ENCODE results near the gene LAMTOR2.
A peak's percentile ranks its signal among the peaks of the same experiment; 100 is the strongest.
"Not testable (repeated sequence)": the region's sequence is repeated elsewhere in the genome, so short reads cannot be mapped to it uniquely, and the experiment has no call there.

LAMTOR2 gene

DNA sequence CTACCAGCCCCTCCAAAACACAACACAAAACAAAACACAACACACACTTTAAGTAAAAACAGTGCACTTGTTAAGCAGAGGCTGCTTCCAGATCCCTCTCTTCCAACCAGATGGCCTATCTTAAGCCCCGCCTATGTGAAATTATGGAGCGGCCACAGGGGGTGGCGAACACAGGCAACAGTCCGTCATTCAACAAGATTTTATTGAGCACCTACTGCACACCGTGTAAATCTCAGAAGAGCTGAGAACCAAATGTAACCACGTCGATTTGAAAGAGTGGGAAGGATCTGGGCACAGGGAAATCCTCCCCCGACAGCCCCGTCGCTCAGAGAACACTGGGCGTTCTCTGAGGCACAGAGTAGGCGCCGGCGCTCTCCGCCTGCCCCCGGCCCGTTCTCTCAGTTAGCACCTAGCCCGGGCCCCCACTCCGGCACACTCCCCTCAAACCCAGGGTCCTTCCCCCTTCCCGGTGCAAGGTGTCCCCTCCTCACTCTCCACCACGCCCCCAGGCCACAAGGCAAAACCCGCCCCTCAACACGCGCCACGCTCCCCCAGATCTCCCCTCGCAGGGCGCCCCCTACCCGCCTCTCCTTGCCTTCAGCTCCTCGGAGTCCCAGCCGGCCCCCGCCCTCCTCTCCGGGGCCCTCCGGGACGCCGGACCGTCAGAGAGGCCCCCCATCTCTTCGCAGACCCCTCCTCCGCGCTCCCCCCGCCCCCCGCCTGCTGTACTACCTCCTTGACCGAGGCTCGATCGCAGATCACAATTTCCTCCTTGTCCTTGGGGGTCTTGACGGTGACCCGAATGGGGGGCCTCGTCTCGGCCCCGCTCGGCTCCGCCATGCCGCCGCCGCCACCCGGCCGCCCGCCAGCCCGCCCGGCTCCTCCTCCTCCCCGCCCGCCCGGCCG is 1.5 kb upstream of the LAMTOR2 start:
- DNase-seq = peak; percentile 80

DNA sequence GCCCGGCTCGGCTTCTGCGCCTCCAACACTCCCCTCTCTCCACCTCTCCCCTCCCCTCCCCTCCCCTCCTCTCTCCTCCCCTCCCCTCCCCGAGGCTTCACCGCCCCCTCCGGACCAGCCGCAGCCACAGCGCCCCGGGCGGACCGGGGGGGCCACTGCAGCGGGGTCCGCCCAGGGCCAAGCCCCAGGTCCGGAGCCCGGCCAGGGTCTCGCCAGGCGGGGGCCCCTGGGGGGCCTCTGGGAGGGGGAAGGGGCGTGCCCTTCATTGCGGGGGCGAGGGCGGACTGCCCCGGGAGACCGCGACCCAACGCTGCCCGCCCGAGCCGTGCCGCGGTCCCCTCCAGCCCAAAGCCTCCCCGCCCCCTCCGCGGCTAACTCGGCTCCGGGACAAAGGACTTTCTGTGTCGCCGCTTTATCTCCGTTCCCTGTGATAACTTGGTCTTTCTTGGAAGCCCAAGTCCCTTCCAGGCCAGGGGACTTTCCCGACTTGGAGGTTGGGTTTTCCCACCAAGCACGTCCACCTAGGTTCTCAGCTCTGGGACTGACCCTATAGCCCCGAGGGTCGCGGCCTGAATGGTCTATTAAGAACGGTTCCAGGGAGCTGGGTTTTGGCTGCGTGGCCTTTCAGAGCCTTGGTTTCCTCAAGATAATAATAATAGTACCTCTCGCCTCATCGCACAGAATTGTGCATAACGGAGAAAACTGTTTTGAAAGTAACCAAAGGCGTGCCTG is 648 bp upstream of the LAMTOR2 start, which contains the start of gene UBQLN4:
Gene UBQLN4, minus strand, starts transcription at position 31 of the 732 bp plus-strand sequence. CDS start 97 bp downstream, outside the sequence.
- DNase-seq = peak; percentile 92

GRCh38 chr1:156055281-156056048 is 883 bp downstream of the LAMTOR2 start:
- no peak for DNase-seq

GRCh38 chr1:156056326-156056849 is 1.8 kb downstream of the LAMTOR2 start:
- DNase-seq = no peak

DNA sequence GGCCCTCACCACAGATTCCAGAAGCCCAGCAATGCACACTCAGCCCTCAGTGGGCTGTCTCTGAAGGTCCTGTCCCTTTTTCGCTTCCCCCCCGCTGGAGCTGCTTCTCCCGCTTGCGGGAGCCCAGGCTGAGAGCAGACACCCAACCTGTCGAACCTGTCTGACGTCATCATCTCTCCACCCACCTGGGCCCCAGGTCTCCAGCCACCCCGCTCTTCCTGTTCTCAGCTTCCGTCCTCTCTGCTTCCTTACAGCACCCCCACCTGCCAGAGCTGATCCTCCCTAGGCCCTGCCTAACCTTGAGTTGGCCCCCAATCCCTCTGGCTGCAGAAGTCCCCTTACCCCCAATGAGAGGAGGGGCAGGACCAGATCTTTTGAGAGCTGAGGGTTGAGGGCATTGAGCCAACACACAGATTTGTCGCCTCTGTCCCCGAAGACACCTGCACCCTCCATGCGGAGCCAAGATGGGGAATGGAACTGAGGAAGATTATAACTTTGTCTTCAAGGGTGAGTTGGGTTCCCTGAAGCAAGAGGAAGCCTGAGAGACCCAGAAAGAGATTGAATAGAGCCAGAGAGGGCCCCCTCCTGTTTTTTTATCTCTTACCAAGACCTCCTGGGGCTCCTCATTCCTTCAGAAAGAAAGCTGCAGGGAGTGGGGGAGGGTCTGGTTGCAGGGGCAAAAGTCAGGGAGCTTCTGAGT is 6.5 kb downstream of the LAMTOR2 start, which contains the start of gene RAB25:
Gene RAB25, plus strand, starts transcription at position 224 of the 700 bp plus-strand sequence. Its CDS starts 241 bp downstream, at position 465.
- DNase-seq = peak; percentile 12

DNA sequence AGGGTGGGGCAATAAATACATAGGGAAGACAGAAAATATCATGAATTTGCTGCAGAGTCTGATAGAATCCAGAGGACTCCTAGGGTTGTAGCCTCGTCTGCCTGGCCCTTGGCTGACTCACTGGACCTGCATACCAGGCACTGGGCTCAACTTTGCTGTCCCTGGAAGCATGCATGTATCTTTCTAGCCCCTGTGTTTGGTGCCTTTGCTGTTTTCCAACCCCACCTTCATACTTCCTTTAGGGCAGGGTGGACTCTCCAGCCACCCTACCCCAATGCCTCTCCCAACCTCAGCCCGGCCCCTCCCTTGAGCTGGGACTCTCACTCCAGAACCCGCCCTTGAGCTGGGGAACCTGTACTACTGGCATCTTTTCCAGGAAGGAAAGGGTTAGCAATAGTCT is 7.6 kb downstream of the LAMTOR2 start:
- DNase-seq = no peak

DNA sequence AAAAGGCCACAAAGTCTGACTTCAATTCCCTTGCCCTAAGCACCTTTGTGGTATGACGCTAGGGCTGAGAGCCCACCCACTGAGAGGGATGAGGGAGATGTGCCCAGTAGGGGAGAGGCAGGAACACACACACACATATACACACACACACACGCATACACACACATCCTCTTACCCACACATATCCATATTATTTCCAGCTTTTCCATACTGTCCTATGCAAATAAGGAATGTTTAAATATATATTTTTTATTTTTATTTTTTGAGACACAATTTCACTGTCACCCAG is 9.4 kb downstream of the LAMTOR2 start:
- no peak for DNase-seq

GRCh38 chr1:156064615-156065014 is 10.0 kb downstream of the LAMTOR2 start:
- DNase-seq = no peak

GRCh38 chr1:156065212-156065611 is 10.6 kb downstream of the LAMTOR2 start:
- DNase-seq = no peak

GRCh38 chr1:156065871-156066270 is 11.3 kb downstream of the LAMTOR2 start:
- no peak for DNase-seq

DNA sequence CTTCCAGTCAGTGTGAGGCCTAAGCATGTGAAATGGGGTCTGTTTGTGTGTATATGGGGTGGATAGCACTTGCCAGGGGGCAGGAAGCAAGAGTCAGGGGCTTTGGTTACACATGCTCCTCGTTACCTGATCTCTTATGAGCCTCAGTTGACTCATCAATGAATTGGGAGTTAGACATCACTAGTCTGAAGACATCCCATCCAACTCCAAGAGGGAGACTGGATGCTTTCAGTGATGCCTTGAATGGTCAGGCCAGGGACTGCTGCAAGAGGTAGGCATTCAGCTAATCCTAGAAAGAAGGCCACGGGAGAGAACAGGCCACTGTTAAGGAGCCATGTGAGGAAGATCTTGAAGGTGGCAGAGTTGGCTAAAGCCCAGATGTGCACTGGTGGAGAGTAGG is 12.7 kb downstream of the LAMTOR2 start:
- no peak for DNase-seq

- no peak for DNase-seq
These were observed 15.2 kb downstream of the LAMTOR2 start for GRCh38 chr1:156069490-156070455.

DNA sequence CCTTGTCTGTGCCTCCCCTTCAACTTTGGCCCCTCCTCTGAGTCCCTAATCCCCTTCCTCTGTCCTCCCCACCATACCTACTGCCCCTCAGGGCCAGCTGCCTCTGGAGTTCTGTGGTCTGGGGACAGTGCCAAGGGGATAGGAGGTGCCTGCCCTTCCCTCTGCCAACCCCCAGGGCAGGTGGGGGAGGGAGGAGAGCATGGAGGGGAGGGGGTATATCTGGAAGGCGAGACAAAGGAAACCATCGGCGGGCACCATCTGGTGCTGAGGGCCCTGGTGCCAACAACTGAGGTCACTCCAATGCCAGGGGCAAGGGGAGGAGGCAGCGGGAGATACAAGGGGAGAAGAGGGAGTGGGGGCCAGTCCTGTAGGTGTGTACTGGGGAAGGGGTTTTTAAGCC is 16.0 kb downstream of the LAMTOR2 start:
- no peak for DNase-seq

DNA sequence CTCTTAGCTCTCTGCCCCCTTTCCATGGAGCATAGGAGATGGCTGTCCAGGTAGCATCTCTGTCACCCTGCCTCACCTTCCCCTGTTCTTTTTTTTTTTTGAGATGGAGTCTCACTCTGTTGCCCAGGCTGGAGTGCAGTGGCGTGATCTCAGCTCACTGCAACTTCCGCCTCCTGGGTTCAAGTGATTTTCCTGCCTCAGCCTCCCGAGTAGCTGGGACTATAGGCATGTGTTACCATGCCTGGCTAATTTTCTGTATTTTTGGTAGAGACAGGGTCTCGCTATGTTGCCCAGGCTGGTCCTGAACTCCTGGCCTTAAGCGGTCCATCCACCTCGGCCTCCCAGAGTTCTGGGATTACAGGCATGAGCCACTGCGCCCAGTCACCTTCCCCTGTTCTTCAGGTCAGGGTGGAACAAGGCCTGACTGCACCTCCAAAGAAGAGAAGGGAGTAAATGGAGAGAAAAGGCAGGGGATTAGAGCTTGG is 16.8 kb downstream of the LAMTOR2 start:
- DNase-seq = not testable (repeated sequence)

- DNase-seq = no peak
These were observed 17.7 kb downstream of the LAMTOR2 start for GRCh38 chr1:156072251-156072650.

GRCh38 chr1:156073110-156073687 is 18.6 kb downstream of the LAMTOR2 start:
- no peak for DNase-seq

DNA sequence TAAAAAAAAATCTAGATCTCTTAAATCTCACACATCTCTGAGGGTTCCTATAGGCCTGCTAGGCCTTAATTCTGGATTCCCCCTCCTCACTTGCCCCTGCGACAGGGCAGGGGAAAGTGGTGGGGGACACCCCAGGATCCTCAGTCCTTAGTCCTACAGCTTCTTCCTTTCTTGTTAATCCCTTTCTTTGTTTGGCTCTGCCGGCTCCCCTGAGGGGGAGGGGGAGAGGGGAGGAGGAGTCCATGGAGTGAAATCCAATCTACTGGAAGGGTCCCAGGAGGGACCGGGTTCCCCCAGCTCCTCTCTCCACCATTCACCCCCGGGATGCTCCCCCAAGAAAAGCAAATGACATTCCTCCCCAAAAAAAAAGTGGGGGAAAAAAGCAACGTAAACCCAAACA is 19.2 kb downstream of the LAMTOR2 start:
- DNase-seq = no peak

DNA sequence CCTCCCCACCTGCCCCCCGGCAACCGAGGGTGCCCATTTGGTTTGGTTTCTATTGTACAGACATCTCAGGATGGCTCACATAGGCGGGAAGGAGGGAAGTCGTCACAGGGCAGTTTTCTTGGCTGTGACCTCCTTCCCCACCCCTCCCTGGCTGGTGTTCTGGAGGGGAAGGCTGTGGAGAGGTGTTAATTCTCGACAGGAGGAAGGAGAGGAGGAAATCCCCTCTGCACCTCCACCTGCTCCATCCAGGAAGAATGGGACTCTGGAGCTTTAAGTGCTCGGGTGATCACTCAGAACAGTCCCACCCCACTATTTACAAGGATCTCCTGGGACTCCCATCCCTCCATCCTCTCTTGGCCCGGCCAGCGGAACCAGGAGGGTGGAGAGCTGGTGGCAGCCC is 20.1 kb downstream of the LAMTOR2 start:
- DNase-seq = no peak

DNA sequence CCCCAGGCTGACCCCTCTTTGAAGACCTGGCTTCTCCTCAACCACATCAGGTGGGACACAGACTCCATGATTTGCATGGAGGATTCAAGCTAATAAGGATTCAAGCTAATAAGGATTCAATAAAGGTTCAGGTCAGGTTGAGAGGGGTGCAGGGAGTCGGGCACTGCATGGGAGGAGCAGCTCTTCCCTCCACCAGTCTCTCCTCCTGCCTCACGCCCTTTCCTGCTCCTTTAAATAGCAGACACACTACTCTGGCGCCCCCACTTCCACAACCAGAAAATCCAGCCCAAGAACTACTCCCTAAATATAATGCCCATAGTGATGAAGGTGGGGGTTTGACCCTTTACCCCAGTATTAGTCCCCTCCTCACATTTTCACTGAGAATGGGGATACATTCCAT is 20.6 kb downstream of the LAMTOR2 start:
- no peak for DNase-seq

DNA sequence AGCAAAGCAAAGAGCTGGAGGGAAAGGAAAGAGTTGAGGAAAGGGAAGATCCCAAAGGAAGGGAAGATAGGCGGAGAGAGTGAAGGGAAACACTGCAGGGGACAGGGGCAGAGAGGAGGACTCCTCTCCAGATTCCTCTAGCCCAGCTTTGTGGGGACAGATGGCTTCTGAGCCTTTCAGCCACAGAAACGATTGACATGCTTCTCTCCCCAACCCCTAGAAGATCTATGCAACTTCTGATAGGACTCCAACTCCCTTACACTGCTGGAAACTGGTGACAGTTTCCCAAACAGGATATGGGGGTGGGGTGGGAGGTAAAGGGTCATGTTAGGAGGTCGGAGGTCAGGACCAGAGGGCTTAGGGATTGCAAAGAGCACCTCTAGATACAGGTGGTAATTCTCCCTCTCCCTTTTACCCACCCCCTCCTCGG is 21.2 kb downstream of the LAMTOR2 start:
- DNase-seq = no peak

Measured in CD4-positive, alpha-beta T cell treated with Interleukin-17A for 4 hours (primary cell).